Measurements from ENCODE around the gene PPP1R3F.

DNA sequence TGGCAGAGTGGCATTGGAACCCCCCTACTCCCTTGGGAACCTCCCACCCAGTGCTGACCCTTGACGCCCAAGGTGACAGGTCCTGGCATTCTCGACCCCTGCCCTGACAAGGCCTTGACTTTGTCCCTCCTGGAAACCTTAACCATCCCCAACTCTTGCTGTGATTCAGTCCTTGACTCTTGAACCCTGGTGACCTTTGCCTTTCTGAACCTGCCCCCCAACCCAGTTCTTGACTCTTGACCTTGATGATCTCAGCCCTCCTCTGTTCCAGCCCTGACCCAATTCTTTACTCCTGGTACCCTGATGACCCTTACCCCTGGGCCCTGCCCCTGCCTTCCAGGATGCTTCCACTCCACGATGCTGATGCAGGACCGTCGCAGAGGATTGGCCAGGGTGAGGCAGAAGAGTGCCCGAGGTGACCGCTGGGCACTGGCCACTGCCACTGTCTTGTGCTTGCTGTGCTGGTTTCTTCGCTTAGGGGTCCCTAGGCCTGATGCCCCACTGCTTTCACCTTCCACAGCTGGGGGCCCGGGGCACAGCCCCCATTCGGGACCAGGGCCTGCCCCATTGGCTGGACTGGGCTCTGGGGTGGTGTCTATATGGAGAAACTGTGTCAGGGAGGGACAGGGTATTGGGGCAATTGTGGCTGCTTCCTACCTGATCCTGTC lies 38.1 kb upstream of the PPP1R3F start:
- TF ChIP-seq POLR2A (IDR thresholded peaks at IDR 0.05) (no peak), POLR2AphosphoS5 (IDR thresholded peaks at IDR 0.05) (no peak)
- TF ChIP-seq, protein P1, sequence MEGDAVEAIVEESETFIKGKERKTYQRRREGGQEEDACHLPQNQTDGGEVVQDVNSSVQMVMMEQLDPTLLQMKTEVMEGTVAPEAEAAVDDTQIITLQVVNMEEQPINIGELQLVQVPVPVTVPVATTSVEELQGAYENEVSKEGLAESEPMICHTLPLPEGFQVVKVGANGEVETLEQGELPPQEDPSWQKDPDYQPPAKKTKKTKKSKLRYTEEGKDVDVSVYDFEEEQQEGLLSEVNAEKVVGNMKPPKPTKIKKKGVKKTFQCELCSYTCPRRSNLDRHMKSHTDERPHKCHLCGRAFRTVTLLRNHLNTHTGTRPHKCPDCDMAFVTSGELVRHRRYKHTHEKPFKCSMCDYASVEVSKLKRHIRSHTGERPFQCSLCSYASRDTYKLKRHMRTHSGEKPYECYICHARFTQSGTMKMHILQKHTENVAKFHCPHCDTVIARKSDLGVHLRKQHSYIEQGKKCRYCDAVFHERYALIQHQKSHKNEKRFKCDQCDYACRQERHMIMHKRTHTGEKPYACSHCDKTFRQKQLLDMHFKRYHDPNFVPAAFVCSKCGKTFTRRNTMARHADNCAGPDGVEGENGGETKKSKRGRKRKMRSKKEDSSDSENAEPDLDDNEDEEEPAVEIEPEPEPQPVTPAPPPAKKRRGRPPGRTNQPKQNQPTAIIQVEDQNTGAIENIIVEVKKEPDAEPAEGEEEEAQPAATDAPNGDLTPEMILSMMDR (IDR thresholded peaks at IDR 0.05): no peak

All from transverse colon (tissue), 4 donors.